MM.1S (cell line): ENCODE data around the gene BOK.
"Not testable (repeated sequence)": the region's sequence is repeated elsewhere in the genome, so short reads cannot be mapped to it uniquely, and the experiment has no call there.

ENCODE experiments used
- DNase-seq: peaks from one replicate; pipeline ENCODE4 v3.0.0-alpha.2; 2015
- H2AFZ ChIP-seq: fragments of 300-600 bp; sonication (generic); 2 replicates; pipeline ENCODE4 v1.6.0; 2016; ENCODE audit warnings: antibody characterized with exemption, low read length
- H3F3A ChIP-seq: fragments of 300-600 bp; sonication (generic); 2 replicates; pipeline ENCODE4 v1.6.1; 2016; ENCODE audit warnings: mild to moderate bottlenecking, antibody characterized with exemption, low read length, moderate library complexity, mixed read lengths; ENCODE audit not compliant: insufficient read depth
- H3K27ac ChIP-seq: fragments of 300-600 bp; sonication (generic); 2 replicates; pipeline ENCODE4 v1.5.1; 2016; ENCODE audit warnings: mild to moderate bottlenecking, low read length
- H3K27me3 ChIP-seq: fragments of 300-600 bp; sonication (generic); replicated peaks from 2 replicates; pipeline ENCODE4 v1.6.0; 2016; ENCODE audit warnings: low read length; ENCODE audit not compliant: insufficient read depth
- H3K36me3 ChIP-seq: fragments of 300-600 bp; sonication (generic); replicated peaks from 2 replicates; pipeline ENCODE4 v1.6.1; 2016; ENCODE audit warnings: mild to moderate bottlenecking, low read length, mixed read lengths; ENCODE audit not compliant: insufficient read depth
- H3K4me1 ChIP-seq: fragments of 300-600 bp; sonication (generic); 2 replicates; pipeline ENCODE4 v1.6.1; 2016; ENCODE audit warnings: low read length, mixed read lengths
- H3K4me2 ChIP-seq: fragments of 300-600 bp; sonication (generic); 2 replicates; pipeline ENCODE4 v1.6.0; 2016; ENCODE audit warnings: low read depth, low read length
- H3K4me3 ChIP-seq: fragments of 300-600 bp; sonication (generic); 2 replicates; pipeline ENCODE4 v1.5.1; 2016; ENCODE audit warnings: low read length, mixed read lengths
- H3K79me2 ChIP-seq: fragments of 300-600 bp; sonication (generic); 2 replicates; pipeline ENCODE4 v1.6.1; 2016; ENCODE audit warnings: mixed run types, low read length, mixed read lengths
- H3K9ac ChIP-seq: fragments of 300-600 bp; sonication (generic); 2 replicates; pipeline ENCODE4 v1.6.1; 2016; ENCODE audit warnings: low read length, mixed read lengths
- H3K9me2 ChIP-seq: fragments of 300-600 bp; sonication (generic); replicated peaks from 2 replicates; pipeline ENCODE4 v1.6.1; 2016; ENCODE audit warnings: mild to moderate bottlenecking, low read length, mixed read lengths; ENCODE audit not compliant: insufficient read depth
- H3K9me3 ChIP-seq: fragments of 300-600 bp; sonication (generic); replicated peaks from 2 replicates; pipeline ENCODE4 v1.6.1; 2016; ENCODE audit warnings: mild to moderate bottlenecking, low read length, mixed read lengths; ENCODE audit not compliant: insufficient read depth
- H4K20me1 ChIP-seq: fragments of 300-600 bp; sonication (generic); 2 replicates; pipeline ENCODE4 v1.6.1; 2016; ENCODE audit warnings: mild to moderate bottlenecking, low read length, moderate library complexity, mixed read lengths; ENCODE audit not compliant: insufficient read depth
- EZH2 ChIP-seq: fragments of 300-600 bp; sonication (generic); optimal IDR thresholded peaks from 2 replicates; pipeline ENCODE3; 2017; ENCODE audit warnings: low read depth, mild to moderate bottlenecking, antibody characterized with exemption, low read length, mixed read lengths
- EZH2phosphoT487 ChIP-seq: fragments of 300-600 bp; sonication (generic); IDR thresholded peaks from 2 replicates; pipeline ENCODE4 v1.6.1; 2018; ENCODE audit warnings: antibody characterized with exemption, low read length
- TF ChIP-seq, protein P1 (sequence below): fragments of 300-600 bp; sonication (generic); IDR thresholded peaks from 2 replicates; pipeline ENCODE4 v1.5.1; 2016; ENCODE audit warnings: antibody characterized with exemption, low read length, mixed read lengths

Gene BOK

DNA sequence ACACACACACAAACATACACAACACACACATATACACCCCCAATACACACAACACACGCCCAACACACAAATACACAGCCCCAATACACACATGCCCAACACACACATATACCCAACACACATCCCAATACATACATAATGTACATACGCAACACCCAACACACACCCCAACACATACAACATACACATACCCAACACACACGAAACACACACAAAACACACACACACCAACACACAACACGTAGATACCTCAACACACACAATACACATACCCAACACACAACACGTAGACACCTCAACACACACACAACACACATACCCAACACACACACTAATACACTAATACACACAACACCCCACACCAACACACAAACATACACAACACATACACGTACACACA is 41.2 kb upstream of the BOK start:
- no peak for DNase-seq
- no peaks in the 10 kb centered on the region for H3K79me2 ChIP-seq
- no peaks in the 10 kb centered on the region for H3K9me2 ChIP-seq
- no peak overlapping the region for H3K9ac ChIP-seq
- H3K27ac ChIP-seq: no peak overlapping the region
- H2AFZ ChIP-seq: no peak overlapping the region
- no peaks in the 10 kb centered on the region for H3K36me3 ChIP-seq
- H3K9me3 ChIP-seq: no peaks in the 10 kb centered on the region
- H3K4me3 ChIP-seq: no peak overlapping the region
- no peak overlapping the region for H3K4me2 ChIP-seq
- TF ChIP-seq EZH2phosphoT487 (no peak), EZH2 (no peak)
- TF ChIP-seq, protein P1, sequence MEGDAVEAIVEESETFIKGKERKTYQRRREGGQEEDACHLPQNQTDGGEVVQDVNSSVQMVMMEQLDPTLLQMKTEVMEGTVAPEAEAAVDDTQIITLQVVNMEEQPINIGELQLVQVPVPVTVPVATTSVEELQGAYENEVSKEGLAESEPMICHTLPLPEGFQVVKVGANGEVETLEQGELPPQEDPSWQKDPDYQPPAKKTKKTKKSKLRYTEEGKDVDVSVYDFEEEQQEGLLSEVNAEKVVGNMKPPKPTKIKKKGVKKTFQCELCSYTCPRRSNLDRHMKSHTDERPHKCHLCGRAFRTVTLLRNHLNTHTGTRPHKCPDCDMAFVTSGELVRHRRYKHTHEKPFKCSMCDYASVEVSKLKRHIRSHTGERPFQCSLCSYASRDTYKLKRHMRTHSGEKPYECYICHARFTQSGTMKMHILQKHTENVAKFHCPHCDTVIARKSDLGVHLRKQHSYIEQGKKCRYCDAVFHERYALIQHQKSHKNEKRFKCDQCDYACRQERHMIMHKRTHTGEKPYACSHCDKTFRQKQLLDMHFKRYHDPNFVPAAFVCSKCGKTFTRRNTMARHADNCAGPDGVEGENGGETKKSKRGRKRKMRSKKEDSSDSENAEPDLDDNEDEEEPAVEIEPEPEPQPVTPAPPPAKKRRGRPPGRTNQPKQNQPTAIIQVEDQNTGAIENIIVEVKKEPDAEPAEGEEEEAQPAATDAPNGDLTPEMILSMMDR: no peak
- H3F3A ChIP-seq: peaks cover 19% of the 10 kb centered on the region
- H4K20me1 ChIP-seq: no peaks in the 10 kb centered on the region
- H3K27me3 ChIP-seq: peaks cover 43% of the 10 kb centered on the region
- peaks cover 24% of the 10 kb centered on the region for H3K4me1 ChIP-seq

DNA sequence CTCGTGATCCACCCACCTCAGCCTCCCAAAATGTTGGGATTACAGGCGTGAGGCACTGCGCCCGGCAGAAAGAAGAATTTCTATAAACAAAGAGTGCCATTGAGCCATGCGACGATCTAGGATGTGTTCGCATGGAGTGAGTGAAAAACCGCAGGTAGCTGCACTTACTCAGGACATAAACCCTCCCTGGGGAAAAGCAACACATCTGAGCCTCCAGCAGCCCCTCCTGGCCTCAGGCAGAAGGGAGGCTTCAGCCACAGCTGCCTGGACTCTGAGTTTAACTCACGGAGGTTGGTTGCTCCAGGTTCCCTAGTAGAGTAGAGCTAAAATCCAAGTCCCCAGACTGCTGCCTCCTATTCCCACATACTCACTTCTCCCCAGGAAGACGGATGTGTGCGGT is 38.9 kb upstream of the BOK start:
- H3F3A ChIP-seq: peaks cover 19% of the 10 kb centered on the region
- no peak overlapping the region for H3K4me3 ChIP-seq
- peaks cover 20% of the 10 kb centered on the region for H3K4me1 ChIP-seq
- no peaks in the 10 kb centered on the region for H3K9me3 ChIP-seq
- H3K36me3 ChIP-seq: no peaks in the 10 kb centered on the region
- no peaks in the 10 kb centered on the region for H3K79me2 ChIP-seq
- no peak overlapping the region for H3K27ac ChIP-seq
- no peak overlapping the region for H2AFZ ChIP-seq
- peaks cover 38% of the 10 kb centered on the region for H3K27me3 ChIP-seq
- H3K9me2 ChIP-seq: no peaks in the 10 kb centered on the region
- no peak overlapping the region for H3K9ac ChIP-seq
- no peak for TF ChIP-seq EZH2
- TF ChIP-seq EZH2phosphoT487: no peak
- no peaks in the 10 kb centered on the region for H4K20me1 ChIP-seq
- no peak for DNase-seq
- H3K4me2 ChIP-seq: no peak overlapping the region

DNA sequence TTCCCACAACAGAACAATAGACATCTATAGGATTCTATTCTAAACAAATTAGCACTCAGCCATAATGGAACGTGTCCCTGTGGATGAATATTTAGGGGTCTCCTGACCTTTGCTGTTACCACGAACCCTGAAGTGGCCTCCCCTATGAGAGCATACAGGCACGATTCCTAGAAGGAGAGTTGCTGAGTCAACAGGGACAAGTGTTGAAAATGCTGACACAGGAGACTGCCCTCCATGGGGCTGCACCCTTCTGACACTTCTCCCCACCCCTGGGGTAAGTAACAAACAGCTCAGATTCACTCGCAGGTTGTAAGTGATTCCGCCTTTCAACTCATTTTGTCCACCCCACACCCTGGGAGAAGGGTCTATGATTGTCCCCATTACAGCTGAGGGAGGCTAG is 36.1 kb upstream of the BOK start:
- TF ChIP-seq, protein P1: no peak
- TF ChIP-seq EZH2 (no peak), EZH2phosphoT487 (no peak)
- Histone ChIP-seq H3K4me2 (no peak overlapping the region), H3K9me3 (no peaks in the 10 kb centered on the region), H3K9ac (no peak overlapping the region), H3K27ac (no peak overlapping the region), H3K4me3 (no peak overlapping the region), H3K9me2 (no peaks in the 10 kb centered on the region), H2AFZ (no peak overlapping the region), H3K36me3 (no peaks in the 10 kb centered on the region), H4K20me1 (no peaks in the 10 kb centered on the region), H3K4me1 (0 out of 2 replicates have a peak, but pooled peaks cover under 1% of the 10 kb centered on the region), H3F3A (no peaks in the 10 kb centered on the region), H3K79me2 (no peaks in the 10 kb centered on the region), H3K27me3 (peaks cover 49% of the 10 kb centered on the region)
- DNase-seq: no peak

DNA sequence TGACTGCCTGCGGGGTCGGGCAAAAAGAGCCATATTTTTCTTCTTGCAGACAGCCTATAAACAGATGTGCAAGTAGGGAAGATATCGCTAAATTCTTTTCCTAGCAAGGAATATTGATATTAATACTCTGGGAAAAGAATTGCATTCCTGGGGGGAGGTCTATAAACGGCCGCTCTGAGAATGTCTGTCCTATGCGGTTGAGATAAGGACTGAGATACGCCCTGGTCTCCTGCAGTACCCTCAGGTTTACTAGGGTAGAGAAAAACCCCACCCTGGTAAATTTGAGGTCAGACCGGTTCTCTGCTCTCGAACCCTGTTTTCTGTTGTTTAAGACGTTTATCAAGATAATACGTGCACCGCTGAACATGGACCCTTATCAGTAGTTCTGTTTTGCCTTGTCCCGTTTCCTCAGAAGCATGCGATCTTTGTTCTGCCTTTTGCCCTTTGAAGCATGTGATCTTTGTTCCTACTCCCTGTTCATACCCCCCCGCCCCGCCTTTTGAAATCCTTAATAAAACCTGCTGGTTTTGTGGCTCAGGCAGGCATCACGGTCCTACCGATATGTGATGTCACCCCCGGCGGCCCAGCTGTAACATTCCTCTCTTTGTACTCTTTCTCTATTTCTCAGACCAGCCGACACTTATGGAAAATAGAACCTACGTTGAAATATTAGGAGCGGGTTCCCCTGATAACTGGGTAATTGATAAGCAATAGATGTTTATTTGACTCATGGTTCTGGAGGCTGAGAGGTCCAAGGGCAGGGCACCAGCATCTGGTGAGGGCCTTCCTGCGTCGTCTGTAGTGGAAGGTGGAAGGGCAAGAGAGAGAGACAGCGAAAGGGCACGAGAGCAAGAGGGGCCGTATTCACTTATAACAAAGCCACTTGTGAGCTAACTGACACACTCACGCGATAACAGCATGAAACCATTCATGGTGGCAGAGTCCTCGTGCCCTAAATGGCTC is 32.4 kb upstream of the BOK start:
- not testable (repeated sequence) for H3K4me1 ChIP-seq, H3K9me2 ChIP-seq, H3F3A ChIP-seq, H3K4me3 ChIP-seq, H3K36me3 ChIP-seq, H3K4me2 ChIP-seq, H2AFZ ChIP-seq, DNase-seq, H4K20me1 ChIP-seq, H3K9me3 ChIP-seq, H3K9ac ChIP-seq, H3K79me2 ChIP-seq, H3K27ac ChIP-seq
- peaks cover 34% of the 10 kb centered on the region for H3K27me3 ChIP-seq
